Adrenal gland (tissue), 12 donors: ENCODE results near the gene LPIN1. TPM values are rescaled to one million over a fixed set of nuclear protein-coding genes. Genes with fewer than 3 reads are reported as not detected.

Source experiments
- DNase-seq, 7 donors: peaks; one replicate each; pipeline ENCODE4 v3.0.0-alpha.2; 2019 to 2020
- H3K27ac ChIP-seq, 5 donors: fragments of 200-600 bp; sonication (generic) in 4 of 5; 1 replicate in 3 of 5; 2 replicates in 2 of 5; pipeline versions ENCODE4 v1.5.1 to v1.8.0; 2016 to 2020; ENCODE audit warnings: mild to moderate bottlenecking in 1 of 5
- H3K27me3 ChIP-seq: fragments of 200-600 bp; 2 replicates; pipeline ENCODE4 v1.8.0; 2021
- H3K36me3 ChIP-seq, 2 donors: fragments of 200-600 bp; replicated peaks in 1 of 2; 1 replicate in 1 of 2; 2 replicates in 1 of 2; pipeline versions ENCODE4 v1.5.1 to v1.8.0; 2018 to 2022
- H3K4me1 ChIP-seq, 2 donors: fragments of 200-600 bp; replicated peaks in 1 of 2; 1 replicate in 1 of 2; 2 replicates in 1 of 2; pipeline versions ENCODE4 v1.5.1 to v1.8.0; 2018 to 2021
- H3K4me3 ChIP-seq, 4 donors: fragments of 200-600 bp; sonication (generic) in 3 of 4; one replicate each; pipeline ENCODE4 v1.5.1; 2016 to 2018
- H3K9me3 ChIP-seq, 3 donors: fragments of 200-600 bp; sonication (generic) in 1 of 3; replicated peaks in 1 of 3; 1 replicate in 2 of 3; 2 replicates in 1 of 3; pipeline versions ENCODE4 v1.5.1 to v1.8.0; 2016 to 2021
- CTCF ChIP-seq, 6 experiments: fragments of 450-650 bp in 4 of 6; fragments of 200-600 bp in 2 of 6; sonication (generic) in 1 of 6; IDR thresholded peaks; 1 replicate in 5 of 6; 2 replicates in 1 of 6; pipeline versions ENCODE4 v1.5.1 to v1.8.0; 2016 to 2021; ENCODE audit warnings: antibody characterized with exemption in 6 of 6, mild to moderate bottlenecking in 2 of 6, moderate library complexity in 1 of 6
- POLR2A ChIP-seq, 2 donors: fragments of 450-650 bp; IDR thresholded peaks; one replicate each; pipeline ENCODE4 v1.6.1; 2017; ENCODE audit warnings: antibody characterized with exemption in 2 of 2, mild to moderate bottlenecking in 2 of 2, moderate library complexity in 1 of 2
- WGBS, 4 donors: extraction: QIAGEN DNeasy Blood & Tissue Kit in 2 of 4; methylation state at CpG; one replicate each; pipeline versions ENCODE4 v1.1.5 to v1.1.7; 2013 to 2017; 5-methylcytosine and 5-hydroxymethylcytosine counted together
- intact Hi-C, 2 donors: fragments of 100-400 bp; cut with DNase I; formaldehyde crosslinking; loops; one replicate each; pipeline versions ENCODE4 v1.14.1 to v1.15.0; 2022 to 2023
- polyA plus RNA-seq, 3 donors: library from polyadenylated mRNA; stranded (reverse); fragments of 200-250 nt in 2 of 3; fragments of 350-450 nt in 1 of 3; fragmentation: Illumina TruSeq in 1 of 3; extraction: RNeasy Lipid Tissue Mini Kit (QIAGEN cat#74804) in 1 of 3; gene quantifications; one replicate each; pipeline ENCODE4 v1.2.3, GENCODE V29; 2013 to 2014
- total RNA-seq, 9 donors: library from RNA; depleted of rRNA in 4 of 9; stranded (reverse); fragments of >200 nt in 4 of 9; fragments of 120-200 nt in 1 of 9; fragmentation: NEBNext Ultra II Directional in 1 of 9; extraction: Animal tissue kit (Norgen Biotek cat#: 25700) in 1 of 9; gene quantifications; one replicate each; pipeline versions ENCODE4 v1.1.0 to v1.2.4, GENCODE V29; 2013 to 2023
- donor health status: healthy with polysubstance abuse.
- donor health status: Bipolar disorder and iron deficiency.
- donor health status: DM: yes; HTN: yes; CAD: no.
- donor health status: DM: no; HTN: no; CAD: no.
- donor health status: DM: no; HTN: no; CAD: no.
- donor health status: DM: yes; HTN: yes; CAD: no.

Gene LPIN1
- total and polyA plus RNA-seq, 12 donors = 17.0 to 58.5 (median 36.8) TPM

- WGBS, 4 donors = 60 to 79% (median 71%) methylated on average over 17 to 24 of the region's 24 CpGs
- Histone ChIP-seq H3K36me3 (no peaks in the 10 kb centered on the region), H3K27ac (peak overlapping the region in 2 of 5 donors; percentile 78 to 85), H3K27me3 (no peaks in the 10 kb centered on the region), H3K9me3 (no peaks in the 10 kb centered on the region), H3K4me3 (no peak overlapping the region), H3K4me1 (peaks cover 0 to 21% of the 10 kb centered on the region in 2 donors)
- TF ChIP-seq CTCF (IDR thresholded peaks at IDR 0.05) (peak in 1 of 6 experiments; percentile 16), POLR2A (IDR thresholded peaks at IDR 0.05) (no peak)
- intact Hi-C loops = loop anchor here (5.0 to 10.0 kb wide), 2 partner anchors 44 to 47 kb away; partner anchors contain the start of gene LPIN1 (in 1 of the 2)
- DNase-seq = peak in 5 of 7 donors; percentile 38 to 82 (median 41)
These were observed 48.2 kb upstream of the LPIN1 start for GRCh38 chr2:11698009-11698922.

GRCh38 chr2:11699686-11700670, 46.5 kb upstream of the LPIN1 start:
- Histone ChIP-seq H3K27ac (no peak overlapping the region), H3K36me3 (no peaks in the 10 kb centered on the region), H3K4me3 (no peak overlapping the region), H3K9me3 (no peaks in the 10 kb centered on the region), H3K27me3 (no peaks in the 10 kb centered on the region), H3K4me1 (peaks cover 0 to 21% of the 10 kb centered on the region in 2 donors)
- intact Hi-C loops = loop anchor here (5.0 to 10.0 kb wide), 2 partner anchors 42 to 45 kb away; partner anchors contain the start of gene LPIN1 (in 1 of the 2)
- DNase-seq = no peak
- TF ChIP-seq CTCF (IDR thresholded peaks at IDR 0.05) = no peak
- no peak for TF ChIP-seq POLR2A (IDR thresholded peaks at IDR 0.05)
- 71 to 74% (median 73%) methylated on average over 9 of the region's 9 CpGs for WGBS, 4 donors

- TF ChIP-seq POLR2A (IDR thresholded peaks at IDR 0.05) (no peak), CTCF (IDR thresholded peaks at IDR 0.05) (no peak)
- 78 to 96% (median 94%) methylated on average over 5 of the region's 5 CpGs for WGBS, 4 donors
- Histone ChIP-seq H3K27ac (peak overlapping the region in 1 of 5 donors; percentile 50), H3K4me1 (peaks cover 0 to 21% of the 10 kb centered on the region in 2 donors), H3K27me3 (no peaks in the 10 kb centered on the region), H3K9me3 (no peaks in the 10 kb centered on the region), H3K36me3 (no peaks in the 10 kb centered on the region), H3K4me3 (no peak overlapping the region)
- no peak for DNase-seq
- intact Hi-C loops = no loop called here
These were observed 45.2 kb upstream of the LPIN1 start for GRCh38 chr2:11701206-11701605.
